Middle frontal gyrus (tissue), 1 donor: ENCODE data around the gene IMP4.
"Not testable (repeated sequence)": the region's sequence is repeated elsewhere in the genome, so short reads cannot be mapped to it uniquely, and the experiment has no call there.

Experiments used
- DNase-seq: peaks from one replicate; pipeline ENCODE4 v3.0.0-alpha.2; 2015; ENCODE audit warnings: low spot score; ENCODE audit errors: extremely low spot score

Gene IMP4

GRCh38 chr2:130342533-130343275 is at the start of gene IMP4:
Gene IMP4 (plus strand): TSS chr2:130342897. CDS start chr2:130342933, 36 bp downstream.
- DNase-seq, result peak; percentile 100

- DNase-seq, result no peak
Measured at GRCh38 chr2:130300258-130300969, 42.3 kb upstream of the IMP4 start.

- DNase-seq, result no peak
Measured at GRCh38 chr2:130300970-130301348, 41.7 kb upstream of the IMP4 start.

GRCh38 chr2:130302164-130302886 is 40.4 kb upstream of the IMP4 start:
- DNase-seq, result no peak

- no peak for DNase-seq
Measured at GRCh38 chr2:130303169-130303568, 39.5 kb upstream of the IMP4 start.

GRCh38 chr2:130304726-130305125 is 38.0 kb upstream of the IMP4 start:
- DNase-seq, result no peak

GRCh38 chr2:130307850-130308249 is 34.8 kb upstream of the IMP4 start:
- no peak for DNase-seq

GRCh38 chr2:130310881-130311280 is 31.8 kb upstream of the IMP4 start:
- DNase-seq, result no peak

- no peak for DNase-seq
Measured at GRCh38 chr2:130313812-130314334, 28.8 kb upstream of the IMP4 start.

GRCh38 chr2:130314377-130314776 is 28.3 kb upstream of the IMP4 start:
- DNase-seq, result no peak

- DNase-seq, result no peak
Measured at GRCh38 chr2:130316596-130316995, 26.1 kb upstream of the IMP4 start.

GRCh38 chr2:130318906-130319305 is 23.8 kb upstream of the IMP4 start:
- DNase-seq, result no peak

- no peak for DNase-seq
Measured at GRCh38 chr2:130319536-130319935, 23.2 kb upstream of the IMP4 start.

GRCh38 chr2:130327703-130328527 is 14.8 kb upstream of the IMP4 start:
- no peak for DNase-seq

- no peak for DNase-seq
Measured at GRCh38 chr2:130328710-130329109, 14.0 kb upstream of the IMP4 start.

GRCh38 chr2:130332271-130333073 is 10.2 kb upstream of the IMP4 start:
- no peak for DNase-seq

GRCh38 chr2:130333253-130333652 is 9.4 kb upstream of the IMP4 start:
- not testable (repeated sequence) for DNase-seq

GRCh38 chr2:130334026-130334425 is 8.7 kb upstream of the IMP4 start:
- DNase-seq, result no peak

- DNase-seq, result no peak
Measured at GRCh38 chr2:130335226-130335625, 7.5 kb upstream of the IMP4 start.

GRCh38 chr2:130336150-130336876 is 6.4 kb upstream of the IMP4 start:
- DNase-seq, result no peak
